Fibroblast of villous mesenchyme (primary cell): ENCODE measurements around the gene DUSP11. TPM values are rescaled to one million over a fixed set of nuclear protein-coding genes. Genes with fewer than 3 reads are reported as not detected.

ENCODE experiments used
- DNase-seq: peaks from one replicate; pipeline ENCODE4 v3.0.0-alpha.2; 2010; ENCODE audit warnings: low read depth
- H3K4me3 ChIP-seq: 2 replicates; pipeline ENCODE4 v1.5.1; 2011; ENCODE audit warnings: low read depth, mild to moderate bottlenecking, low read length
- CTCF ChIP-seq: IDR thresholded peaks from 2 replicates; pipeline ENCODE4 v1.5.1; 2012; ENCODE audit warnings: low read depth, mild to moderate bottlenecking, low read length; ENCODE audit not compliant: insufficient read depth
- total RNA-seq: library from RNA; depleted of rRNA; stranded (reverse); fragments of >200 nt; gene quantifications from 2 replicates; pipeline ENCODE4 v1.2.3, GENCODE V29; 2012

The DUSP11 gene
- total RNA-seq, 1 donor, result 38.4 TPM

GRCh38 chr2:73823916-73824523 lies 44.1 kb upstream of the DUSP11 start:
- peak; percentile 85 for TF ChIP-seq CTCF
- no peak overlapping the region for H3K4me3 ChIP-seq
- DNase-seq, result peak; percentile 90

GRCh38 chr2:73823416-73823815 lies 43.5 kb upstream of the DUSP11 start:
- no peak for DNase-seq
- TF ChIP-seq CTCF, result no peak
- H3K4me3 ChIP-seq, result no peak overlapping the region

- DNase-seq, result no peak
- no peak for TF ChIP-seq CTCF
- H3K4me3 ChIP-seq, result no peak overlapping the region
These were observed 43.1 kb upstream of the DUSP11 start for GRCh38 chr2:73822991-73823390.

- no peak for TF ChIP-seq CTCF
- DNase-seq, result no peak
- H3K4me3 ChIP-seq, result no peak overlapping the region
These were observed 42.4 kb upstream of the DUSP11 start for GRCh38 chr2:73822276-73822675.

- no peak overlapping the region for H3K4me3 ChIP-seq
- TF ChIP-seq CTCF, result no peak
- no peak for DNase-seq
These were observed 41.8 kb upstream of the DUSP11 start for GRCh38 chr2:73821669-73822068.

GRCh38 chr2:73821227-73821626 lies 41.3 kb upstream of the DUSP11 start:
- DNase-seq, result no peak
- no peak for TF ChIP-seq CTCF
- no peak overlapping the region for H3K4me3 ChIP-seq

GRCh38 chr2:73818296-73818695 lies 38.4 kb upstream of the DUSP11 start:
- no peak for TF ChIP-seq CTCF
- no peak for DNase-seq
- no peak overlapping the region for H3K4me3 ChIP-seq
